ENCODE data around the gene INTS4.
A peak's percentile ranks its signal among the peaks of the same experiment; 100 is the strongest.
"Not testable (repeated sequence)": the region's sequence is repeated elsewhere in the genome, so short reads cannot be mapped to it uniquely, and the experiment has no call there.

INTS4 gene

DNA sequence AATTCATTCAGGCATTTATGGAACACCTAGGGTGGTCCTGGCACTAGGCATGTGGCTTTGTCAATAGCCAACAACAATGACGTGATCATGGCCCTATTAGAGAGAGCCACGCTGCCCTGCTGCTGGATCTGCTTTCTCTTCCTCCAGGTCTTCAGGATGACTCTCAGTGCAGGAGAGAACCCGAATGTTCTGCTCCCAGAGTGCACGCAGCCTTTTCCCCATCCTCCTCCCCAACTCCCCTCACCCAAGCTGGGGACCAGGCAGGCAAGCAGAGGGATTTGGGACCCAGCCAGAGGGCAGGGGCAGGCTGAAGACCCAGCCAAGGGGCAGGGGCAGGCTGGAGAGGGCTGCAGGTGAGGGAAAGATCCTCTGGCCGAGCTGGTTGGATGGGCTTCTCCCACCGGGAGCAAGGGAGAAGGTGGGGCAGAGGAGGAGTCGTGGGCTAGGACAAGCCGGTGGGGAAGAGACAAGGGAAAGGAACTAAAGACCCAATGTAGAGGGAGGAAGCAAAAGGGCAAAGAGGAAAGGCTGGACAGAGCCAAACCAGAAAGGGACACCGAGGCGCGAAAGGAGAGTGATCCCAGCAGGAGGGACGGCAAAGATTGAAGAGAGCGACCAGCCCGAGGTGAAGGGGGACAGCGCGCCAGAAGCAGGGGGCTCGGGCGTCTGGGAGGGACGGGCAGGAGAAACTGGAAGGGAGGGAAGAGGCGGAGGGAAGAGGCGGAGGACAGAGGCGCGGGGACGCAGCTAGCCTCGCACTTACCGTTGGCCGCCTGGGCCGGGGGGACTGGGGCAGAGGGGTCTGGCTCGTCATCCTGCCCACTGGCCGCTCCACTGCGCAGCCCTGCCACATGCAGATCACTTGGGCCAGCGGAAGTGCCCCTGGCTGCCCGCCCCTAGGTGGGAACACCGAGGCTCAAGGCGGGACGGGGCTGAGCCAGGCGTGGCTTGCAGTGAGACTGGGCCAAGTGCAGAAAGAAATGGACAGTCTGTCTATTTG is 28.2 kb upstream of the INTS4 start, which contains the start of gene KCTD14:
Gene KCTD14 (minus strand): TSS at position 880 of the 1,000 bp plus-strand sequence. CDS start 27 bp downstream, at position 853.
- DNase-seq = no peak

DNA sequence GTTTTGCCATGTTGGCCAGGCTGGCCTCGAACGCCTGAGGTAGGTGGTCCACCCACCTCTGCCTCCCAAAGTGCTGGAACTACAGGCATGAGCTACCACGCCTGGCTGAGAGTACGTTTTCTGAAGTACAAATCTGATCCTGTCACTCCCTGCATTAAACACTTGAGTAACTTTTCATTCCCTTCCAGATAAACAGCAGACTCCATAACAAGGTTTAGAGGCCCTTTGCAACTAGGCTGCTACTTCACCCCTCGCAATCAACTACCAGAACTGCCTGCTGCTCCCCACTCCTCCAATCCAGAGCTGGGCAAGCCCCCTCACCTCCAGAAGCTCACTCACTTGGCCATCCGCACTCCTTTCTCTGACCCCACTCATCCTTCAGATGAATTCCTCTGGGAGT is 27.1 kb upstream of the INTS4 start:
- DNase-seq = no peak

DNA sequence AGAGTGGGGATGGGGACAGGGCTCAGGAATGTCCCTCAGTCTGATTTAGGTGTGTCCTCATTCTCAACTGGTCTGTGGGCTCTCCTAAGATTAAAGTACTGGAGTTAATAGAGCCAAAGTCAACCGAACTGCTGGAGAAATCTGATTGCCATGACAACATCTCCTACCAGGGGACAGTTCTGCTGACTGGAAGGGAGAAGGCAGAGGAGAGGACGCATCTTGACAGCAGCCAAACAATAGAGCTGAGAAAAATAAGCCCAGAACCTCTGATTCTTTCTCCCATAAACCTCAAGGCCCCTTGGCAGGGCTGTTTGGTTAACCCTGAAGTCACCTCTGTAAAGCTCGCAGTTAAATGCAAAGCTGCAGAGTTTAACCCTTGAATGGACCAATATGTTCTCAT is 25.8 kb upstream of the INTS4 start:
- DNase-seq = no peak

DNA sequence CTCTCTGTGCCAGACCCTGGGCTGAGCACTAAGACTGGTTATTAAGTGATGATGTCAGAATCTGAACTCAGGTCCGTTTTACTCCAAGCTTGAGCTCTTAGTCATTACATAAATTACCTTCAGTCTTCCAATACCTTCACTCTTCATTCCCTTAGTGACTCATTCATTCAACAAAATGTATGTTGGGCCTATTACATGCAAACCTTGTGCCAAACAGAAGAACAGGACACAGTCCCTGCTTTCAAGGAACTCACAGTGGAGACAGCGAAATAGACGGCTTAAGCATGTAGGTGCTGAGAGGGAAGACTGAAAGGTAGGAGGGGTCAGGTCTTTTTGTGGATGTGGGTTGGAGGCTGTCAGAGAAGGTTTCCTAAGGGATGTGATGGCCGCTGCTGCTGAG is 25.3 kb upstream of the INTS4 start:
- no peak for DNase-seq

DNA sequence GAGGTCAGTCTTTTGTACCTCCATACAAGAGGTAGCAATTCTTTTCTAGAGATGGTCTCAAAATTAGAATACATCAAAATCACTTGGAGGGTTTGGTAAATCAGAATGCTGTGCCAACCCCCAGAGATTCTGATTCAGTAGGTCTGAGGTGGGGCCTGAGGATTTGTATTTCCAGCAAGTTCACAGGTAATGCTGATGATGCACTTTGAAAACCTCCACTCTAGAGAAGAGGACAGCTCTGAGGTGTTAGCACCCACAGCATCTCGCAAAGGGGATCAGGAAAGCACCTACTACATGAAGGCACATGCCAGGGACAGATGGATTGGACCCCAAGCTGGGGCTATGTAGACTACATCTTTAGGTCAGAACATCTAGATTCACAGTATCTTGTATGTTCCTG is 21.4 kb upstream of the INTS4 start:
- DNase-seq = no peak

DNA sequence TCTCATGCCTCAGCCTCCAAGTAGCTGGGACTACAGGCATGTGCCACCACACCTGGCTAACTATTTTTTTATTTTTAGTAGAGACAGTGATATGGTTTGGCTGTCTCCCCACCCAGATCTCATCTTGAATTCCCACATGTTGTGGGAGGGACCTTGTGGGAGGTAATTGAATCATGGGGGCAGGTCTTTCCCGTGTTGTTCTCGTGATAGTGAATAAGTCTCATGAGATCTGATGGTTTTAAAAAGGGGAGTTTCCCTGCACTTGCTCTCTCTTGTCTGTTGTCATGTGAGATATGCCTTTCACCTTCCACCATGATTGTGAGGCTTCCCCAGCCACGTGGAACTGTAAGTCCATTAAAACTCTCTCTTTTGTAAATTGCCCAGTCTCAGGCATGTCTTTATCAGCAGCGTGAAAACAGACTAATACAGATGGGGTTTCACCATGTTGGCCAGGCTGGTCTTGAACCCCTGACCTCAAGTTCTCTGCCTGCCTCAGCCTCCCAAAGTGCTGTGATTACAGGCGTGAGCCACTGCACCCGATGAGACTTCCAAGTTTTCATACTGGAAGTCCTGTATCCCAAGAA is 20.6 kb upstream of the INTS4 start:
- DNase-seq = not testable (repeated sequence)

DNA sequence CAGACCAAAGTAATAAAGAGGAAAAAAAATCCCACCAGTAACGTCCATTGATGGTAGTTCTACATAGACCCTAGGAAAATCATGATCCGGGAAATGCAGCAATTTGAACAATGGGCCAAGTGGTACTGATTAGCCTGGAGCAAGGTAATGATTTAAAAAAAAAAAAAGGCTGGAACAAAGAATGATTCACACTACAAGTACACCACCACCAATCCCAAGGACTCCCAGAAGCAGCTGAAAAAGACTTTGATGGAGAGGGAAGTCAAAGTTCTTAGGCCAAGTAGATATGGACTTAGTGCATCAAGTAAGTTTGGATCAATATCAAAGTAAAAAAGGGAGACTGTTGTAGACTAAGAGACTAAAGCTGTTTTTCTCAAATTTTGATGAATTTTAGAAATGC is 16.8 kb upstream of the INTS4 start:
- DNase-seq = no peak

DNA sequence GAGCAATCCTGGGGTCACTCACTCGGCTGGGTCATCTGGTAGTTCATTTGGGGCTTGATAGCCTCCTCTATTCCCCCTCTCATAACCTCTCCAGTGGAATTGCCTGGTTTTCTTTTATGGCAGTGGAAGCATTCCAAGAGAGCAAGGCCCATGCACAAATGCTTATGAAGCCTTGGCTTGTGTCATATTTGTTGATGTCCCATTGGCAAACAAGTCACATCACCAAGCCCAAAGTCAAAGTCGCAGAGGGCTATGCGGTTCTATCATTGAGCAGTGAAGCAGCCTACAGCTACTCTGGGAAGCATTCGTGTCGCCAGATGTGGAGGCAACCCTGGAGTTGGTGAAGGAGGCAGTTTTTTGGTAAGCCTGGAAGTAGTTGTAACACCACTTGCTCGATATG is 16.3 kb upstream of the INTS4 start:
- no peak for DNase-seq

DNA sequence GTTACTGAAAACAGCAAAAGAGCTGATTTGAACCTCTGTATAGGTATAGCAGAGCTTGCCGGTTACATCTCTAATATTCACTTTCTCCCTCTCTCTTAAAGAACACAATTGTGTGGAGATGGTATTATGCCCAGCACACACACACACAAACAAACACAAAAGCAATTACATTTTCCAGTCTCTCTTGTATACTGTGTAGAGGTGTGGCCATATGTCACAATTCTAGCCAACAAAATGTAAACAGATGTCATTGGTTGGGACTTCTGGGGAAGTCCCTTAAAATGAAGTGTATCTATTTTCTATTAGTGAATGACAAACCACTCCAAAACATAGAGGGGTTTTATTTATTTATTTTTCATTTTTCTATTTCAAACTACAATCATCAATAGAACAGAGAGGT is 15.8 kb upstream of the INTS4 start:
- DNase-seq = no peak

DNA sequence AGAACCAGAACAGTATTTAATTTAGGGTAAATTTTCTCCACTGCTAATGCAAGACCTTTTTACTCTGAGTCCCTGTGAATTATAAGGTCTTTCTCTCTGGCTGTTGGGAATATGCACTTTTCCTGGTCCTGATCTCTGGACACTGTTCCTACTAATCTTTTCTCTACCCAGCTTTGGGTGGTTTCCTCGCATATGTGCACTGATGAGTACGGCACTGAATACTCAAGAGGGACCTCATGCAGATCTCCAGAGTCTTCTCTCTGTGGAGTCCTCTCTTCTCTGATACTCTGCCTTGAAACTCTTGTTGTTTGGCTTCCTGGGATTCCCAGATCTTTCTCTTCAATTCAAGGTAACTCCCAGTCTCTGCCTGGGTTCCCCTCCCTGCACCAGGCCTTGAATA is 14.6 kb upstream of the INTS4 start:
- DNase-seq = no peak

DNA sequence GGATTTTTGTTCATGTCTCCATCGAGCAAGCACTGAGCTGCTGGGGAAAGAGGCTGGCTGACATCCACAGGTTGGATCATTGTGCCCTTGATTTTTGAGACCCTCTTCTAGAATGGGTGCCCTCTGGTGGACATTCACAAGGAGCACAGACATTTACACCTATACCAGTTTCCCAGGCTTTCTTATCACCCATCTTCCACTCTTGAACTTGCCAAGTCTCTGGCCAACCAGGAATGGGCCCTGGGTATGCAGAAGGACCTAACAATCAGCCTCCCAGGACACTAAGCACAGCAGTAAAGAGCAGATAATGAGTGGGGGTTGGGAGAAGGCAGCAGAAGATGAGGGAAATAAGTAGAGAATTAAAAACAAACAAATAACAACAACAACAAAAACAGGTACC is 5.7 kb upstream of the INTS4 start:
- DNase-seq = peak; percentile 44 to 90 (median 73)

DNA sequence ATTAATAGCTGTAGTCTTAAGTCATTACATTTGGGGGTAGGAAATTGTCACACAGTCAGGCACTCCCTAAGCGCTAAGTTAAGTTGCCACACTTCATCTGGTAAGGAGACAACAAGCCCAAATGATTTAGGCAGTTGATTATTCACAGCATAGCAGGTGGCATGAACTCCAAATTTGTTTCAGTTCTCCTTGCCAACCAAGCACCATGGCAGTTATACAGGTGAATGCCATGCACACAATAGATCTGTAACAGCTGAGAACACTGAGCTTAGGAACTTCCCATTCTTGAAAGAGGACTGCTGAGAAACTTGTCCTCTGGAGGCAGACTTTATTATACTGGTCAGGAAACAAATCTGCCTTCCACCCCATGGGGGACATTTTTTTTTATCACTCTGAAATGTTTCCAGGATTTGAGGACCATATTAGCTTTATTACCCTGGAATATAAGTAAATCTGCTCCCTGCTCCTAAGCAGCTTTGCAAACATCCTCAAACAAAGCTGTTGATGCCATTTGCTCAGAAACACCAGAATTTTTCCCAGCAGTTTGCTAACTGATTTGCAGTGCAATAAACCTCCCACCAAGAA is 5.1 kb upstream of the INTS4 start:
- DNase-seq = peak in 1 of 3 experiments; percentile 43

DNA sequence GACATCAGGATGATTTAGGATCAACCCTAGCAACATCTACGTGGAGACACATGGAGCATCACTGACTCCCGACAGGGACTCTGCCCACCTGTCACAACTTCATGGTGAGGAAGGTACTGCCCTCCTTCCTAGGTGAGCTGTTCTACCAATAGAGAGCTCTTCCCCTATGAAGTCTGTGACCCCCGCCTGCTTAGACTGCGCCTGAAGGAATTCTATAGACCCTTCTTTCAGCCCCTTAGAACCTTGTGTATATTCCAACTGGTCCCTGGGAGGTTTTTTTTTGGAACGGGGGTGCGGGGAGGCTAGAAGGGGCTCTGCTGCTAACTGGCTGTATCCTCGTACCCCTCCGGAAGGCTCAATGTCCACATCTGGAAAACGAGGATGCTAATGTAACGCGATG is 566 bp downstream of the INTS4 start:
- no peak for DNase-seq

DNA sequence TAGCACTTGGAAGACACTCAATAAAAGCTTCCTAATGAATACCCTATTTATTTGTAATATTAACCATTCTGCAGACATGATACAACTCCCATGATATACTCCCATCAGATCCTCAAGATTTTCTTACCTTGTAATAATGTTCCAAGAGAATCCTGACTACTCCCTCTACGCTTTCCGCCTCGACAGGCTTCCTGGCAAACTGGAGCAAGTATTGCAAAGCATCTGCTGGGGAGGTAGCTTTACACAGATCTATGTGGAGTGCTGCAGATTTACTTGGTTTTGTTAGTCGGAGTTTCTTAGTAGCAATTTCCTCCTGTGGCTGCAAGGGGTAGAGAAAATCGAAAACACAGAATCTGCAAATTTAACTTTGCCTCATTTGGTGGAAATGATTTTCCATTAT is 3.5 kb downstream of the INTS4 start:
- no peak for DNase-seq

DNA sequence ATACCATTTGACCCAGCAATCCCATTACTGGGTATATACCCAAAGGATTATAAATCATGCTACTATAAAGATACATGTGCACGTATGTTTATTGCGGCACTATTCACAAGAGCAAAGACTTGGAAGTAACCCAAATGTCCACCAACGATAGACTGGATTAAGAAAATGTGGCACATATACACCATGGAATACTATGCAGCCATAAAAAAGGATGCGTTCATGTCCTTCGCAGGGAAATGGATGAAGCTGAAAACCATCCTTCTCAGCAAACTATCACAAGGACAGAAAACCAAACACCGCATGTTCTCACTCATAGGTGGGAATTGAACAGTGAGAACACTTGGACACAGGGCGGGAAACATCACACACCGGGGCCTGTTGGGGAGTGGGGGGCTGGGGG is 8.0 kb downstream of the INTS4 start:
- DNase-seq = not testable (repeated sequence)

DNA sequence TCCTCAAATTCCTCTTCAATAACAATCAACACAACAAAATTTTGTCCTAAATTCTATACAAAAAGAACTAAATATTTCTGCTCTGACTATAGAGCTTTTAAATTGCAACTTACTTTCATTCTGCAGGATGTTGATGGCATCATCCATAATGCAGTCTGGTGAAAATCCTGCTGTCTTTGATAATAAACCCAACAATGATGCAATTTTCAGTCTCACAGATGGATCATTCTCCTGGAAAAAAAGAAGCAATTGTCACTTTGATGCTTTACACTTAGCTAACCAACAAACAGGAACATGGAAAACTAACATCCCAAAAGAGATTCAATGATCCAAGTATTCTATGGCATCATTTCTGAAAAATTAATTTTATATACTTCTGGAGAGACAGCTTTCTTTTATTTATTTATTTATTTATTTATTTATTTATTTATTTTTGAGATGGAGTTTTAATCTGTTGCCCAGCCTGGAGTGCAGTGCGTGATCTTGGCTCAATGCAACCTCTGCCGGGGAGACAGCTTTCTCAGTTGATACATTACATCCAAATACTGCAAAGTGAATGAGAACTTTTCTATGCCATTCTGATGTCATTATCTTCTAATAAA is 13.0 kb downstream of the INTS4 start:
- DNase-seq = no peak

DNA sequence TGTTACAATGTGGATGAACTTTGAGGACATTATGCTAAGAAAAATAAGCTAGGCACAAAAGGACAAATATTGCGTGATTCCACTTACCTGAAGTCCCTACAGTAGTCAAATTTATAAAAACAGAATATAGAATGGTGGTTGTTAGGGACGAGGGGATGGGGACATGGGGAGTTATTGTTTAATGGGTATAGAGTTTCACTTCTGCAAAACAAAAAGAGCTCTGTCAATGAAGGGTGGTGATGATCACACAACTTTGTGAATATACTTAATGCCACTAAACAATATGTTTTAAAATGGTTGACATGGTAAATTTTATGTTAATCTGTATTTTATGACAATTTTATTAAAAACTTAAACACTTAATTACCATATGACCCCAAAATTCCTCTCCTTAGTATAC is 26.1 kb downstream of the INTS4 start:
- no peak for DNase-seq

DNA sequence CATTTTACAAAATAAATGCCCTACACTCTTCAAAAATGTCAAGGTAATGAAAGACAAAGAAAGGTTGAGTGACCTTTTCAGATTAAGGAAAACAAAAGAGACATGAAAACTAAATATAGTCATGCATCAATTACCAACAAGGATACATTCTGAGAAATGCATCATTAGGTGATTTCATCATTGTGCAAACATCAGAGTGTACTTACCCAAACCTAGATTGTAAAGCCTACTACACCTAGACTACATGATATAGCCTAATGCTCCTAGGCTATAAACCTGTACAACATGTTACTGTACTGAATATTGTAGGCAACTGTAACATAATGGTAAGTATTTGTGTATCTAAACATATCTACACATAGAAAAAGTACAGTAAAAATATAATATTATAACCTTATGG is 26.7 kb downstream of the INTS4 start:
- DNase-seq = peak in 1 of 3 experiments; percentile 24

DNA sequence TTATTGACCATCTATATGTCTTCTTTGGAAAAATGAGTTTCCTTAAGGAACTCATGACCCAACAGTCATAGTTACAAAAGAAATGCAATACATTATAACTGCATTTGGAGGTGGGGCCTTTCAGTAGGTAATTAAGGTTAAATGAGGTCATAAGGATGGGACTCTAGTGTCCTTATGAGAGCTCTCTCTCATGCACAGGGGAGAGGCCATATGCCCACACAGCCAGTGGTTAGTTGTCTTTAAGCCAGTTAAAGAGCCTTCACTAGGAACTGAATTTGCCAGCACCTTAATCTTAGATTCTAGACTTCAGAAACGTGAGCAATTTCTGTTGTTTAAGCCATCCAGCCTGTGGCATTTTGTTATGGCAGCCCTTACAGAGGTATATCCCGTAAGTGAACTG is 27.3 kb downstream of the INTS4 start:
- DNase-seq = no peak

DNA sequence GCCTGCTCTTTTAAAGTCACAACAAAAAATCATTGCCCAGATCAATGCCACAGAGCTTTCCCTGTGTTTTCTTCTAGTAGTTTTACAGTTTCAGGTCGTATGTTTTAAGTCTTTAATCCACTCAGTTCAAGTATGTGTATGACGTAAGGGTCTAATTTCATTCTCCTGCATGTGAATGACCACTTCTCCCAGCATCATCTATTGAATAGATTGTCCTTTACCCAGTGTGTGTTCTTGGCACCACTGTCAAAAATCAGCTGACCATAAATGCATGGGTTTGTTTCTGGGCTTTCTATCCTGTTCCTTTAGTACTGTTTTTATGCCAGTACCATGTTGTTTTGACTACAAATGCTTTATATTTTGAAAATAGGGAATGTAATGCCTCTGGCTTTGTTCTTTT is 28.1 kb downstream of the INTS4 start:
- DNase-seq = no peak

DNA sequence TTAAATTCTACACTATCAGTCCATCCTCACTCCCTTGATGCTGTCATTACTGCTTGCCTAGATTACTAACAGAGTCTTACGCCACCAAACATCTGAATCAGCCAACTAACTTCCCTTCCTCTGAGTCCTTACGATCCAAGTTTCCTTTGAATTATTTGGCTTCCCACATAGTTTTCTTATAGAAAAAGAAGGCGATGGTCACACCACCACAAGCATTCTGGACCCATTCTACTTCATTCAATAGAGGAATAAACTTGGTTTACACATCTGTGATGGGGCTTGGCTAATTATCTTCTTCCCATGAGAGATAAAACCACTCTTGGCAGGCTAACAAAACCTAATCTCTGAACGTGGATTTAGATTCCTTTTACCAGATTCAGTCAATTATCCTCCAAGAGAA is 35.0 kb downstream of the INTS4 start:
- no peak for DNase-seq

DNA sequence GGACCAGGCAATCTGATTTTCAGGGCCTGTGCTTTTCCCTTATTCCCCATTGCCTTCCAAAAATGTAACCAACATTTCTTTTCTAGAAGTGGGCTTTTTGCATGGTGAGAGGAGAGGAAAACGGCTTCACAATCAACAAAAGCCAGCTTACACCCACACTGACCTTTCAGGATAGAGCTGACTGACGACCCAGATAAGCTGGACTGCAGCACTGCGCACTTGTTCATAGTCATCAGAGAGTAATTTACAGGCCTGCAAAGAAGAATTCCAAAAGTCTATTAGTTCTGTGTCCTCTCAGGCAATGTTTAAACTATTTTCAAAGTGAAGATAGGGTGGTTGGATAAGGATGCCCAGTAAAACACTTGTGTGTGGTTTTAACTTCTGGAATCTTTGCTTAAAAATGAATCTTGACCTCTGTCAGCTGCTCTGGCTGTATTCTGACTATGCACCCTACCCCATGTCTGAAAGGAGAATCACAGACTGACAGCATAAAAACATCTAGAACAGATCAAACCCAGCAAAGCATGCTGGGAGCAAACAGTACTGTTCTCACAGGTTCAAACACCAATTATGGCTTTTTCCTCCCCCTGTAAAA is 35.8 kb downstream of the INTS4 start:
- not testable (repeated sequence) for DNase-seq

DNA sequence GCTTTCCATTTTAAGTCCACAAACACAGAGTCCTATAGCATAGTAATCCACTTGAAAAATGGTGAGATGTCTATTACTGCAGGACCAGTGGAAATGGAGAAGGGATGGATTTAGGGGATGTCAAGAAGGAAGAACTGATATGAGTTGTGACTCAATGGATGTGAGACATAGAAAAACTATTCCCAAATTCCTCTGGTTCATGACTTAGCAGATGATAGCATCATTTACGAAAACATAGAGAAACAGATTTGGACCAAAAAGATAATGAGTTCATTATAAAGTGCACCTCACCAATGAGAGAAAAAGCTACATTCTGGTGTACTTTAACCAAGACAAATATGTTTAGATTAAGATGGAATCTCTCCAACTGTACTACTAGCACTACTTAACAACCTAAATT is 51.2 kb downstream of the INTS4 start:
- DNase-seq = not testable (repeated sequence)
